ENCODE data around the gene SMIM13.

The SMIM13 gene

GRCh38 chr6:11120271-11121005 is 26.8 kb downstream of the SMIM13 start:
- TF ChIP-seq, protein P1, sequence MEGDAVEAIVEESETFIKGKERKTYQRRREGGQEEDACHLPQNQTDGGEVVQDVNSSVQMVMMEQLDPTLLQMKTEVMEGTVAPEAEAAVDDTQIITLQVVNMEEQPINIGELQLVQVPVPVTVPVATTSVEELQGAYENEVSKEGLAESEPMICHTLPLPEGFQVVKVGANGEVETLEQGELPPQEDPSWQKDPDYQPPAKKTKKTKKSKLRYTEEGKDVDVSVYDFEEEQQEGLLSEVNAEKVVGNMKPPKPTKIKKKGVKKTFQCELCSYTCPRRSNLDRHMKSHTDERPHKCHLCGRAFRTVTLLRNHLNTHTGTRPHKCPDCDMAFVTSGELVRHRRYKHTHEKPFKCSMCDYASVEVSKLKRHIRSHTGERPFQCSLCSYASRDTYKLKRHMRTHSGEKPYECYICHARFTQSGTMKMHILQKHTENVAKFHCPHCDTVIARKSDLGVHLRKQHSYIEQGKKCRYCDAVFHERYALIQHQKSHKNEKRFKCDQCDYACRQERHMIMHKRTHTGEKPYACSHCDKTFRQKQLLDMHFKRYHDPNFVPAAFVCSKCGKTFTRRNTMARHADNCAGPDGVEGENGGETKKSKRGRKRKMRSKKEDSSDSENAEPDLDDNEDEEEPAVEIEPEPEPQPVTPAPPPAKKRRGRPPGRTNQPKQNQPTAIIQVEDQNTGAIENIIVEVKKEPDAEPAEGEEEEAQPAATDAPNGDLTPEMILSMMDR (IDR thresholded peaks at IDR 0.05; ENCODE audit: insufficient read depth, low read length, poor library complexity, severe bottlenecking), result no peak
- Histone ChIP-seq H2AFZ (ENCODE audit: low read depth, low read length, severe bottlenecking) (no peak overlapping the region), H3K9me3 (ENCODE audit: insufficient read depth, low read length) (no peaks in the 10 kb centered on the region), H3K79me2 (ENCODE audit: insufficient read depth, low read length) (peaks cover 92% of the 10 kb centered on the region), H3K36me3 (ENCODE audit: low read length) (no peaks in the 10 kb centered on the region), H3K4me3 (ENCODE audit: insufficient read depth, low read length, poor library complexity, severe bottlenecking) (no peak overlapping the region), H3K27me3 (ENCODE audit: low read length) (no peaks in the 10 kb centered on the region), H3F3A (ENCODE audit: insufficient read depth) (no peaks in the 10 kb centered on the region), H3K27ac (ENCODE audit: low read depth, low read length) (no peak overlapping the region), H3K9me2 (replicated peaks; ENCODE audit: insufficient read depth, low read length) (no peaks in the 10 kb centered on the region), H3K4me2 (ENCODE audit: low read depth, low read length, poor library complexity, severe bottlenecking) (no peak overlapping the region), H4K20me1 (ENCODE audit: low read depth, low read length) (peaks cover 16% of the 10 kb centered on the region), H3K9ac (ENCODE audit: low read length) (no peak overlapping the region)

DNA sequence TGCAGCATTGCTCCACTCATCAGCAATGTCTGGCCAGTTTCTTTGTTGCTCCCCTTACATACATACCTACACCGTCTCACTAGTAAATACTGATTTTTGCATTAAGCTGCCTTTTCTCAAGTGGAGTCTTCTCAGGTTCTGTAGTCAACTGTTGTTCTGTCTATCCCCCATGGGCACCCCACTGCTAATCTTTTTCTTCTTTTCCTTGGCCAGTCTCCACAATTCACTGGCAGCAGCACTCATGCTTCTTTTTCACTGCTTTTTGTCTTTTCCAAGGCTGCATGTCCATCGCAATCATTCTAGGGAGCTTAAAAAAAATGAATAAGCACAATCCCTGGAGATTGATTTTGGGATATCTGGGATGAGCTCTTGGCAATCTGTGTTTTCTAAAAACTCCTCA is 28.2 kb downstream of the SMIM13 start:
- H3K27ac ChIP-seq (ENCODE audit: low read depth, low read length), result no peak overlapping the region
- no peak overlapping the region for H3K4me2 ChIP-seq (ENCODE audit: low read depth, low read length, poor library complexity, severe bottlenecking)
- no peak for TF ChIP-seq EZH2phosphoT487 (conservative IDR thresholded peaks at IDR 0.05; ENCODE audit: low read length)
- no peaks in the 10 kb centered on the region for H3K36me3 ChIP-seq (ENCODE audit: low read length)
- no peak overlapping the region for H3K9ac ChIP-seq (ENCODE audit: low read length)
- no peaks in the 10 kb centered on the region for H3K9me2 ChIP-seq (replicated peaks; ENCODE audit: insufficient read depth, low read length)
- no peak overlapping the region for H3K4me3 ChIP-seq (ENCODE audit: insufficient read depth, low read length, poor library complexity, severe bottlenecking)
- no peaks in the 10 kb centered on the region for H3K9me3 ChIP-seq (ENCODE audit: insufficient read depth, low read length)
- no peaks in the 10 kb centered on the region for H3F3A ChIP-seq (ENCODE audit: insufficient read depth)
- no peaks in the 10 kb centered on the region for H3K27me3 ChIP-seq (ENCODE audit: low read length)
- H3K79me2 ChIP-seq (ENCODE audit: insufficient read depth, low read length), result peaks cover 95% of the 10 kb centered on the region
- H2AFZ ChIP-seq (ENCODE audit: low read depth, low read length, severe bottlenecking), result no peak overlapping the region
- peaks cover 16% of the 10 kb centered on the region for H4K20me1 ChIP-seq (ENCODE audit: low read depth, low read length)

- no peaks in the 10 kb centered on the region for H3F3A ChIP-seq (ENCODE audit: insufficient read depth)
- H3K79me2 ChIP-seq (ENCODE audit: insufficient read depth, low read length), result peaks cover 96% of the 10 kb centered on the region
- TF ChIP-seq, protein P1 (IDR thresholded peaks at IDR 0.05; ENCODE audit: insufficient read depth, low read length, poor library complexity, severe bottlenecking), result no peak
- no peak for TF ChIP-seq EZH2phosphoT487 (conservative IDR thresholded peaks at IDR 0.05; ENCODE audit: low read length)
- H4K20me1 ChIP-seq (ENCODE audit: low read depth, low read length), result peaks cover 15% of the 10 kb centered on the region
- H2AFZ ChIP-seq (ENCODE audit: low read depth, low read length, severe bottlenecking), result no peak overlapping the region
- no peak overlapping the region for H3K4me3 ChIP-seq (ENCODE audit: insufficient read depth, low read length, poor library complexity, severe bottlenecking)
- no peaks in the 10 kb centered on the region for H3K9me3 ChIP-seq (ENCODE audit: insufficient read depth, low read length)
- H3K36me3 ChIP-seq (ENCODE audit: low read length), result no peaks in the 10 kb centered on the region
- no peak overlapping the region for H3K27ac ChIP-seq (ENCODE audit: low read depth, low read length)
- H3K4me2 ChIP-seq (ENCODE audit: low read depth, low read length, poor library complexity, severe bottlenecking), result no peak overlapping the region
- no peaks in the 10 kb centered on the region for H3K9me2 ChIP-seq (replicated peaks; ENCODE audit: insufficient read depth, low read length)
- H3K27me3 ChIP-seq (ENCODE audit: low read length), result no peaks in the 10 kb centered on the region
- H3K9ac ChIP-seq (ENCODE audit: low read length), result no peak overlapping the region
Measured at GRCh38 chr6:11122380-11122779, 28.7 kb downstream of the SMIM13 start.

DNA sequence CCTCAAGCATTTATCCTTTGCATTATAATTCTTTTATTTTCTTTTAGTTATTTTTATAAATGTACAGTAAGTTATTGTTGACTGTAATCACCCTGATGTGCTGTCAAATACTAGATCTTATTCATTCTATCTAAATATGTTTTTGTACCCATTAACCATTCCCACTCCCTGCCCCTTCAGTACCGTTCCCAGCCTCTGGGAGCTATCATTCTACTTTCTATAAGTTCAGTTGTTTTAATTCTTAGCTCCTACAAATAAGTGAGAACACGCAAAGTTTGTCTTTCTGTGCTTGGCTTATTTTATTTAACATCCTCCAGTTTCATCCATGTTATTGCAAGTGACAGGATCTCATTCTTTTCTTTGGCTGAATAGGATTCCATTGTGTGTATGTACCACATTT is 30.3 kb downstream of the SMIM13 start:
- Histone ChIP-seq H2AFZ (ENCODE audit: low read depth, low read length, severe bottlenecking) (no peak overlapping the region), H3K9ac (ENCODE audit: low read length) (no peak overlapping the region), H3K36me3 (ENCODE audit: low read length) (no peaks in the 10 kb centered on the region), H3K4me2 (ENCODE audit: low read depth, low read length, poor library complexity, severe bottlenecking) (no peak overlapping the region), H3K27me3 (ENCODE audit: low read length) (no peaks in the 10 kb centered on the region), H3F3A (ENCODE audit: insufficient read depth) (no peaks in the 10 kb centered on the region), H3K9me3 (ENCODE audit: insufficient read depth, low read length) (no peaks in the 10 kb centered on the region), H3K79me2 (ENCODE audit: insufficient read depth, low read length) (peaks cover 96% of the 10 kb centered on the region), H3K4me3 (ENCODE audit: insufficient read depth, low read length, poor library complexity, severe bottlenecking) (no peak overlapping the region), H3K27ac (ENCODE audit: low read depth, low read length) (no peak overlapping the region), H4K20me1 (ENCODE audit: low read depth, low read length) (peaks cover 7% of the 10 kb centered on the region; the same call in 1 of the 2 replicates), H3K9me2 (replicated peaks; ENCODE audit: insufficient read depth, low read length) (no peaks in the 10 kb centered on the region)
- TF ChIP-seq, protein P1 (IDR thresholded peaks at IDR 0.05; ENCODE audit: insufficient read depth, low read length, poor library complexity, severe bottlenecking), result no peak
- TF ChIP-seq EZH2phosphoT487 (conservative IDR thresholded peaks at IDR 0.05; ENCODE audit: low read length), result no peak

All from SU-DHL-6 (cell line).